ENCODE measurements around the gene NECAP2.

- TF ChIP-seq EP300 (IDR thresholded peaks at IDR 0.05) (no peak), POLR2A (IDR thresholded peaks at IDR 0.05) (no peak), CTCF (IDR thresholded peaks at IDR 0.05) (no peak)
These were observed 63.0 kb downstream of the NECAP2 start for GRCh38 chr1:16503494-16503893.

Data from stomach (tissue), 4 donors.